Sigmoid colon (tissue), 7 donors: ENCODE data around the gene IRX3. TPM values are rescaled to one million over a fixed set of nuclear protein-coding genes. Genes with fewer than 3 reads are reported as not detected.
A peak's percentile ranks its signal among the peaks of the same experiment; 100 is the strongest.

Experiments
- DNase-seq: peaks from one replicate; pipeline ENCODE4 v3.0.0-alpha.2; 2019
- H3K27ac ChIP-seq, 4 donors: fragments of 200-600 bp; sonication (generic); one replicate each; pipeline ENCODE4 v1.5.1; 2016 to 2019; ENCODE audit warnings: mild to moderate bottlenecking in 1 of 4
- H3K27me3 ChIP-seq, 3 donors: fragments of 200-600 bp; sonication (generic); one replicate each; pipeline ENCODE4 v1.5.1; 2019; ENCODE audit warnings: mild to moderate bottlenecking in 1 of 3
- H3K36me3 ChIP-seq, 4 donors: fragments of 200-600 bp; sonication (generic); one replicate each; pipeline ENCODE4 v1.5.1; 2016 to 2019
- H3K4me1 ChIP-seq, 4 donors: fragments of 200-600 bp; sonication (generic); one replicate each; pipeline ENCODE4 v1.5.1; 2017 to 2019
- H3K4me3 ChIP-seq, 4 donors: fragments of 200-600 bp; sonication (generic); one replicate each; pipeline ENCODE4 v1.5.1; 2017 to 2019; ENCODE audit warnings: mild to moderate bottlenecking in 2 of 4, moderate library complexity in 1 of 4
- H3K9me3 ChIP-seq, 4 donors: fragments of 200-600 bp in 3 of 4; sonication (generic) in 3 of 4; one replicate each; pipeline versions ENCODE4 v1.5.1 to v1.6.1; 2013 to 2019
- EP300 ChIP-seq, 4 donors: sonication (generic); formaldehyde crosslinking; IDR thresholded peaks; one replicate each; pipeline ENCODE4 v1.6.1; 2017; ENCODE audit warnings: antibody characterized with exemption in 4 of 4
- POLR2A ChIP-seq, 2 donors: fragments of 450-650 bp; IDR thresholded peaks; one replicate each; pipeline ENCODE4 v1.6.1; 2016; ENCODE audit warnings: antibody characterized with exemption in 2 of 2, mild to moderate bottlenecking in 2 of 2, moderate library complexity in 2 of 2
- POLR2AphosphoS5 ChIP-seq, 4 donors: sonication (generic); formaldehyde crosslinking; IDR thresholded peaks; one replicate each; pipeline ENCODE4 v1.6.1; 2017; ENCODE audit warnings: antibody characterized with exemption in 4 of 4
- WGBS, 2 donors: extraction: QIAGEN DNeasy Blood & Tissue Kit; methylation state at CpG; one replicate each; pipeline ENCODE4 v1.1.7; 2013; 5-methylcytosine and 5-hydroxymethylcytosine counted together
- intact Hi-C: fragments of 100-400 bp; cut with DNase I; formaldehyde crosslinking; loops from one replicate; pipeline ENCODE4 v1.15.1; 2023
- polyA plus RNA-seq, 3 donors: library from polyadenylated mRNA; stranded (reverse); fragments of 200-250 nt; gene quantifications; one replicate each; pipeline ENCODE4 v1.2.3, GENCODE V29; 2013
- total RNA-seq, 4 donors: library from RNA; depleted of rRNA; stranded (reverse); fragments of >200 nt; gene quantifications; one replicate each; pipeline ENCODE4 v1.1.0, GENCODE V29; 2016
- TF ChIP-seq, protein P1 (sequence below), 4 experiments: fragments of 450-650 bp in 3 of 4; fragments of 200-600 bp in 1 of 4; IDR thresholded peaks; one replicate each; pipeline ENCODE4 v1.5.1; 2016 to 2019; ENCODE audit warnings: antibody characterized with exemption in 4 of 4, mild to moderate bottlenecking in 3 of 4, moderate library complexity in 2 of 4
- donor health status: healthy with polysubstance abuse.
- donor health status: Bipolar disorder and iron deficiency.
- donor health status: healthy.

Gene IRX3
- total and polyA plus RNA-seq, 7 donors: 0.10 to 0.33 (median 0.27) TPM; not detected in 4

DNA sequence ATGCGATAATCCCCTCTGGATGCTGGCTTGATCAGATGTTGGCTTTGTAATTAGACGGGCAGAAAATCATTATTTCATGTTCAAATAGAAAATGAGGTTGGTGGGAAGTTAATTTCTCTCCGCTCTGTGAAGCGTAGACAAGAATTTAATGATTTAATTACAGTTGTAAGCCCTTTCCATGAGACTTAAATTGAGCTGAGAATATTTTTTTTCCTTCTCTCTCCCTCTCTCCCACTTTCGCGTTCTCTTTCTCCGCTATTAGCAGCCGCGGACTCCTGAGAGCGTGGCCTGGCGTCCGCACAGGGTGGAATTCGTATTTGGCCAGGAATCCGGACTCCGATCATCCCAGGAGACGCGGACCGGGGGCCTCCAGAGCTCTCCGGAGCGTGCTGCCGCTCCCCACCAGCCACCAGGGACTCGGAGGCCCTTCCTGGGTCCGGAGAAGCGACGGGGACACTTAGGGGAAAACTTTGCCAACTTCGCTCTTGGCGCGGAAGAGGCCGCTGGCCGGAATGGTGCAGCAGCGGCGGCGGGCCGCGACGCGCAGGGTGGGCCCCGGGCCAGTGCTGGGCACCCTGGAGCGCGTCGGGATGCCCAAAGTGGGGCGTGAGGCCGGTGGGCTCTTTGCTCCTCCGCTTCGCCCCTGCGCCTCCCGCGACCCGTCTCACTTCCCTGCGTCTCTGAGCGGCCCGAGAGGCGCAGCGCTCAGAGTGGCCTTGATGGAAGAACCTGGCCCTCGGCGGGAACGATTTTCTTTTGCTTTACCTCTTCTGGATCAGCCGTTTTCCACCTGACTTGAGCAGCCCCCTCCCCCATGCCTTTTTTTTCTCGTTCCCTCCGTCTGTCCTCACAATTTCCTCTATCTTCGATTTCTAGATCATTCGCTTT is 3.6 kb upstream of the IRX3 start:
- Histone ChIP-seq H3K4me3 (peak overlapping the region in 1 of 4 donors; percentile 5), H3K9me3 (no peaks in the 10 kb centered on the region), H3K27me3 (peaks cover 49 to 94% (median 76%) of the 10 kb centered on the region in 3 donors), H3K27ac (no peak overlapping the region), H3K4me1 (peaks cover 0 to 42% (median 38%) of the 10 kb centered on the region in 4 donors), H3K36me3 (no peaks in the 10 kb centered on the region)
- intact Hi-C loops: loop anchor here (10.0 kb wide), 2 partner anchors 395 to 515 kb away; no protein-coding TSS in a partner anchor
- TF ChIP-seq POLR2A (IDR thresholded peaks at IDR 0.05) (no peak), EP300 (IDR thresholded peaks at IDR 0.05) (no peak), POLR2AphosphoS5 (IDR thresholded peaks at IDR 0.05) (no peak)
- TF ChIP-seq, protein P1, sequence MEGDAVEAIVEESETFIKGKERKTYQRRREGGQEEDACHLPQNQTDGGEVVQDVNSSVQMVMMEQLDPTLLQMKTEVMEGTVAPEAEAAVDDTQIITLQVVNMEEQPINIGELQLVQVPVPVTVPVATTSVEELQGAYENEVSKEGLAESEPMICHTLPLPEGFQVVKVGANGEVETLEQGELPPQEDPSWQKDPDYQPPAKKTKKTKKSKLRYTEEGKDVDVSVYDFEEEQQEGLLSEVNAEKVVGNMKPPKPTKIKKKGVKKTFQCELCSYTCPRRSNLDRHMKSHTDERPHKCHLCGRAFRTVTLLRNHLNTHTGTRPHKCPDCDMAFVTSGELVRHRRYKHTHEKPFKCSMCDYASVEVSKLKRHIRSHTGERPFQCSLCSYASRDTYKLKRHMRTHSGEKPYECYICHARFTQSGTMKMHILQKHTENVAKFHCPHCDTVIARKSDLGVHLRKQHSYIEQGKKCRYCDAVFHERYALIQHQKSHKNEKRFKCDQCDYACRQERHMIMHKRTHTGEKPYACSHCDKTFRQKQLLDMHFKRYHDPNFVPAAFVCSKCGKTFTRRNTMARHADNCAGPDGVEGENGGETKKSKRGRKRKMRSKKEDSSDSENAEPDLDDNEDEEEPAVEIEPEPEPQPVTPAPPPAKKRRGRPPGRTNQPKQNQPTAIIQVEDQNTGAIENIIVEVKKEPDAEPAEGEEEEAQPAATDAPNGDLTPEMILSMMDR (IDR thresholded peaks at IDR 0.05): no peak
- DNase-seq: peak; percentile 28
- WGBS, 2 donors: 5 to 11% methylated on average over 62 of the region's 62 CpGs

DNA sequence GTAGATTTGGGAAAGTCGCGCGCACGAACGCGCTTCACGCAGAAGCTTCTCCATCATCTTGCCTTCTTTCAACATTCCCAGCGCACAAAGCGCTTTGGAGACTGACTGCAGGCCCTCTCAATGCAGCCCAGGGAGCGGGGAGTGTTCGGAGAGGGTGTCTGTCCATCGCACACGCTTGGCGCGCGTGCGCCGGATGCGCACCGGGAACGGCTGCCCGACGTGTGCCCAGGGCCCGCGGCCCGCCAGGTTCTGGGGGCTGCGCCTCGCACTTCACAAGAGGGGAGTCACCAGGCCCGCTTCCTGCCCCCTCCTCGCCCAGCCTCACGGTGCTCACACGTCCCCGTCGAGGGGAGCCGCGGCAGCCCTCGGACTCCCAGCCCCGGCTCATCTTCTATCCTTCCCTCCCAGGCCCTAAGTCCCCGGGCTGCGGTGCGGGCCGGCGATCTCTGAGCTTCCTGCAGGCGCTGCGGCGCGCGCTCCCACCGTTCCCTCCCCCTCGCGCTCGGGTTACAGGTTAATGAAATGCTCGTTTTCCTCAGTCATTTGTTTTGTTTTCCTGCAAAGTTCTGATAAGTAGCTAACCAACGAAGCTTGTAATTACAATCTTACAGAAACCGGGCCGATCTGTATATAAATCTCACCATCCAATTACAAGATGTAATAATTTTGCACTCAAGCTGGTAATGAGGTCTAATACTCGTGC is 2.8 kb upstream of the IRX3 start:
- Histone ChIP-seq H3K4me1 (peaks cover 0 to 50% (median 46%) of the 10 kb centered on the region in 4 donors), H3K4me3 (no peak overlapping the region), H3K36me3 (no peaks in the 10 kb centered on the region), H3K9me3 (no peaks in the 10 kb centered on the region), H3K27ac (no peak overlapping the region), H3K27me3 (peaks cover 56 to 96% (median 84%) of the 10 kb centered on the region in 3 donors)
- intact Hi-C loops: loop anchor here (10.0 kb wide), 2 partner anchors 395 to 515 kb away; no protein-coding TSS in a partner anchor
- TF ChIP-seq EP300 (IDR thresholded peaks at IDR 0.05) (no peak), POLR2A (IDR thresholded peaks at IDR 0.05) (no peak), POLR2AphosphoS5 (IDR thresholded peaks at IDR 0.05) (no peak)
- TF ChIP-seq, protein P1 (IDR thresholded peaks at IDR 0.05): no peak
- no peak for DNase-seq
- 10 to 21% methylated on average over 57 of the region's 57 CpGs for WGBS, 2 donors

DNA sequence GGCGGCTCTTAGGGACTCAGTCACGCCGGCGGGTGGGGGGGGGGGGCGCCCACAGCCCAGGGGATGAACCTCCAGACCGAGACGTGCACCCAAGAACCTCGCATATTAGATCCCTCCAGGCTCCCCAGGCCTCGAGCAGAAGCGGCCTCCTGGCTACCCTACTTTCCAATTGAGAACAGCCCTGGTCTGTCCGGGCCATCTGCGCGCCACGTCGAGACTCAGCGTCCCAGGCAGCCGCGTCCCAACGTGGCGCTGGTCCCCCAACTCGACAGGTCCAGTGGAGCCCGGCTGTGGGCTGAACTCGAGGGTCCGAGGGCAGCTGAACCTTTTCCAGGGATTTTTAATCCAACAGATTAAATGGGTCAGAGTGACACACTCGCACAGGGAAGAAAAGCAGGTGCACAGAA is 2.3 kb upstream of the IRX3 start:
- H3K27ac ChIP-seq: no peak overlapping the region
- no peaks in the 10 kb centered on the region for H3K9me3 ChIP-seq
- peaks cover 0 to 55% (median 51%) of the 10 kb centered on the region in 4 donors for H3K4me1 ChIP-seq
- H3K4me3 ChIP-seq: no peak overlapping the region
- no peak for DNase-seq
- 6 to 21% methylated on average over 25 of the region's 25 CpGs for WGBS, 2 donors
- peaks cover 62 to 96% (median 89%) of the 10 kb centered on the region in 3 donors for H3K27me3 ChIP-seq
- no peaks in the 10 kb centered on the region for H3K36me3 ChIP-seq
- intact Hi-C loops: loop anchor here (10.0 kb wide), 2 partner anchors 394 to 514 kb away; no protein-coding TSS in a partner anchor
- TF ChIP-seq POLR2A (IDR thresholded peaks at IDR 0.05) (no peak), POLR2AphosphoS5 (IDR thresholded peaks at IDR 0.05) (no peak), EP300 (IDR thresholded peaks at IDR 0.05) (no peak)
- TF ChIP-seq, protein P1 (IDR thresholded peaks at IDR 0.05): no peak

- no peak for TF ChIP-seq POLR2AphosphoS5 (IDR thresholded peaks at IDR 0.05)
- no peak for TF ChIP-seq POLR2A (IDR thresholded peaks at IDR 0.05)
- no peak for TF ChIP-seq EP300 (IDR thresholded peaks at IDR 0.05)
- TF ChIP-seq, protein P1 (IDR thresholded peaks at IDR 0.05): no peak
- no peaks in the 10 kb centered on the region for H3K36me3 ChIP-seq
- H3K4me1 ChIP-seq: peaks cover 0 to 60% (median 54%) of the 10 kb centered on the region in 4 donors
- peaks cover 68 to 100% (median 95%) of the 10 kb centered on the region in 3 donors for H3K27me3 ChIP-seq
- no peaks in the 10 kb centered on the region for H3K9me3 ChIP-seq
- no peak overlapping the region for H3K4me3 ChIP-seq
- H3K27ac ChIP-seq: no peak overlapping the region
- 10 to 23% methylated on average over 38 of the region's 38 CpGs for WGBS, 2 donors
- DNase-seq: no peak
- intact Hi-C loops: loop anchor here (10.0 kb wide), 2 partner anchors 393 to 513 kb away; no protein-coding TSS in a partner anchor
These were observed 1.6 kb upstream of the IRX3 start for GRCh38 chr16:54288030-54288834.
